Measurements from ENCODE around the gene TRPC1. TPM values are rescaled to one million over a fixed set of nuclear protein-coding genes. Genes with fewer than 3 reads are reported as not detected.

The TRPC1 gene
- total and polyA plus RNA-seq, 2 experiments from 2014 or later: 7.7 to 17.1 TPM

GRCh38 chr3:142691527-142691926, 32.3 kb upstream of the TRPC1 start:
- Histone ChIP-seq H3K9me2 (ENCODE audit: insufficient read depth) (no peaks in the 10 kb centered on the region), H3K4me2 (ENCODE audit: unreplicated experiment) (no peak overlapping the region), H3K27me3 (replicated peaks; ENCODE audit: insufficient read depth) (no peaks in the 10 kb centered on the region), H2AFZ (no peak overlapping the region), H3K27ac (no peak overlapping the region), H3K79me2 (ENCODE audit: insufficient read depth) (no peaks in the 10 kb centered on the region), H3K9ac (no peak overlapping the region), H3F3A (ENCODE audit: insufficient read depth) (no peaks in the 10 kb centered on the region), H4K20me1 (ENCODE audit: insufficient read depth) (no peaks in the 10 kb centered on the region), H3K4me3 (no peak overlapping the region), H3K9me3 (ENCODE audit: low read depth) (no peaks in the 10 kb centered on the region), H3K36me3 (ENCODE audit: low read depth) (no peaks in the 10 kb centered on the region), H3K4me1 (ENCODE audit: insufficient read depth) (no peaks in the 10 kb centered on the region)
- DNase-seq: no peak
- WGBS, 2 experiments (ENCODE audit: low coverage in 1 of 2, low lambda C conversion rate in 2 of 2, missing lambda C conversion rate in 2 of 2): 71 to 73% methylated on average over 2 of the region's 2 CpGs
- in situ Hi-C loops (cut with MboI): no loop called here
- TF ChIP-seq EZH2 (IDR thresholded peaks at IDR 0.05; ENCODE audit: insufficient read depth, poor library complexity, severe bottlenecking): no peak
- TF ChIP-seq EZH2phosphoT487 (IDR thresholded peaks at IDR 0.05; ENCODE audit: insufficient read depth, low read depth): no peak

GRCh38 chr3:142693136-142693853, 30.5 kb upstream of the TRPC1 start:
- no peak overlapping the region for H3K4me3 ChIP-seq
- H2AFZ ChIP-seq: no peak overlapping the region
- no peak for TF ChIP-seq EZH2 (IDR thresholded peaks at IDR 0.05; ENCODE audit: insufficient read depth, poor library complexity, severe bottlenecking)
- TF ChIP-seq EZH2phosphoT487 (IDR thresholded peaks at IDR 0.05; ENCODE audit: insufficient read depth, low read depth): no peak
- no peaks in the 10 kb centered on the region for H3K9me2 ChIP-seq (ENCODE audit: insufficient read depth)
- no peaks in the 10 kb centered on the region for H3K79me2 ChIP-seq (ENCODE audit: insufficient read depth)
- in situ Hi-C loops (cut with MboI): no loop called here
- H3K9ac ChIP-seq: no peak overlapping the region
- no peak overlapping the region for H3K4me2 ChIP-seq (ENCODE audit: unreplicated experiment)
- H3F3A ChIP-seq (ENCODE audit: insufficient read depth): no peaks in the 10 kb centered on the region
- WGBS, 2 experiments (ENCODE audit: low coverage in 1 of 2, low lambda C conversion rate in 2 of 2, missing lambda C conversion rate in 2 of 2): 85 to 87% methylated on average over 7 of the region's 7 CpGs
- no peak for DNase-seq
- H3K27ac ChIP-seq: no peak overlapping the region
- H3K4me1 ChIP-seq (ENCODE audit: insufficient read depth): no peaks in the 10 kb centered on the region
- H4K20me1 ChIP-seq (ENCODE audit: insufficient read depth): no peaks in the 10 kb centered on the region
- H3K9me3 ChIP-seq (ENCODE audit: low read depth): no peaks in the 10 kb centered on the region
- no peaks in the 10 kb centered on the region for H3K36me3 ChIP-seq (ENCODE audit: low read depth)
- no peaks in the 10 kb centered on the region for H3K27me3 ChIP-seq (replicated peaks; ENCODE audit: insufficient read depth)

- Histone ChIP-seq H3K9ac (no peak overlapping the region), H3F3A (ENCODE audit: insufficient read depth) (no peaks in the 10 kb centered on the region), H3K9me2 (ENCODE audit: insufficient read depth) (no peaks in the 10 kb centered on the region), H3K9me3 (ENCODE audit: low read depth) (no peaks in the 10 kb centered on the region), H3K79me2 (ENCODE audit: insufficient read depth) (no peaks in the 10 kb centered on the region), H3K36me3 (ENCODE audit: low read depth) (no peaks in the 10 kb centered on the region), H3K4me1 (ENCODE audit: insufficient read depth) (no peaks in the 10 kb centered on the region), H2AFZ (no peak overlapping the region), H4K20me1 (ENCODE audit: insufficient read depth) (no peaks in the 10 kb centered on the region), H3K4me2 (ENCODE audit: unreplicated experiment) (no peak overlapping the region), H3K4me3 (no peak overlapping the region), H3K27ac (no peak overlapping the region), H3K27me3 (replicated peaks; ENCODE audit: insufficient read depth) (no peaks in the 10 kb centered on the region)
- in situ Hi-C loops (cut with MboI): no loop called here
- TF ChIP-seq EZH2 (IDR thresholded peaks at IDR 0.05; ENCODE audit: insufficient read depth, poor library complexity, severe bottlenecking): no peak
- TF ChIP-seq EZH2phosphoT487 (IDR thresholded peaks at IDR 0.05; ENCODE audit: insufficient read depth, low read depth): no peak
- no peak for DNase-seq
- WGBS, 2 experiments (ENCODE audit: low coverage in 1 of 2, low lambda C conversion rate in 2 of 2, missing lambda C conversion rate in 2 of 2): 92 to 100% methylated on average over 1 of the region's 1 CpG
These were observed 29.6 kb upstream of the TRPC1 start for GRCh38 chr3:142694225-142694624.

- WGBS, 2 experiments (ENCODE audit: low coverage in 1 of 2, low lambda C conversion rate in 2 of 2, missing lambda C conversion rate in 2 of 2): 7 to 8% methylated on average over 2 of the region's 2 CpGs
These were observed 18.6 kb upstream of the TRPC1 start for GRCh38 chr3:142705198-142705597.

More at GRCh38 chr3:142705198-142705597, 18.6 kb upstream of the TRPC1 start:
- DNase-seq: peak; percentile 19
- TF ChIP-seq EZH2 (IDR thresholded peaks at IDR 0.05; ENCODE audit: insufficient read depth, poor library complexity, severe bottlenecking) (no peak), EZH2phosphoT487 (IDR thresholded peaks at IDR 0.05; ENCODE audit: insufficient read depth, low read depth) (no peak)
- H3K9ac ChIP-seq: no peak overlapping the region
- H3K4me3 ChIP-seq: no peak overlapping the region
- no peaks in the 10 kb centered on the region for H3K9me3 ChIP-seq (ENCODE audit: low read depth)
- no peak overlapping the region for H3K4me2 ChIP-seq (ENCODE audit: unreplicated experiment)
- no peaks in the 10 kb centered on the region for H3K79me2 ChIP-seq (ENCODE audit: insufficient read depth)
- H3K27ac ChIP-seq: no peak overlapping the region
- H3K36me3 ChIP-seq (ENCODE audit: low read depth): no peaks in the 10 kb centered on the region
- no peaks in the 10 kb centered on the region for H3K27me3 ChIP-seq (replicated peaks; ENCODE audit: insufficient read depth)
- H4K20me1 ChIP-seq (ENCODE audit: insufficient read depth): no peaks in the 10 kb centered on the region
- in situ Hi-C loops (cut with MboI): no loop called here
- H3K9me2 ChIP-seq (ENCODE audit: insufficient read depth): no peaks in the 10 kb centered on the region
- no peaks in the 10 kb centered on the region for H3K4me1 ChIP-seq (ENCODE audit: insufficient read depth)
- H3F3A ChIP-seq (ENCODE audit: insufficient read depth): no peaks in the 10 kb centered on the region
- H2AFZ ChIP-seq: peak overlapping the region; percentile 18; the same call in 1 of the 2 replicates
